ENCODE measurements around the gene SYCN.
"Not testable (repeated sequence)": the region's sequence is repeated elsewhere in the genome, so short reads cannot be mapped to it uniquely, and the experiment has no call there.

SYCN gene

GRCh38 chr19:39203372-39204341, at the start of gene SYCN:
Gene SYCN (minus strand): TSS chr19:39204263. CDS start chr19:39204254, 9 bp downstream.
- no peak for DNase-seq (ENCODE audit: low read depth)

- no peak for DNase-seq (ENCODE audit: low read depth)
Observed at GRCh38 chr19:39253374-39254149, 49.5 kb upstream of the SYCN start.

- no peak for DNase-seq (ENCODE audit: low read depth)
Observed at GRCh38 chr19:39252458-39252857, 48.4 kb upstream of the SYCN start.

- no peak for DNase-seq (ENCODE audit: low read depth)
Observed at GRCh38 chr19:39251846-39252245, 47.8 kb upstream of the SYCN start.

GRCh38 chr19:39251081-39251480, 47.0 kb upstream of the SYCN start:
- no peak for DNase-seq (ENCODE audit: low read depth)

- no peak for DNase-seq (ENCODE audit: low read depth)
Observed at GRCh38 chr19:39248806-39249205, 44.7 kb upstream of the SYCN start, which contains the start of gene IFNL4. Gene IFNL4 (minus strand): TSS chr19:39248856.

GRCh38 chr19:39247701-39248664, 43.9 kb upstream of the SYCN start:
- no peak for DNase-seq (ENCODE audit: low read depth)

- DNase-seq (ENCODE audit: low read depth): no peak
Observed at GRCh38 chr19:39246951-39247669, 43.0 kb upstream of the SYCN start.

GRCh38 chr19:39245166-39245565, 41.1 kb upstream of the SYCN start:
- DNase-seq (ENCODE audit: low read depth): not testable (repeated sequence)

- DNase-seq (ENCODE audit: low read depth): not testable (repeated sequence)
Observed at GRCh38 chr19:39244410-39245100, 40.5 kb upstream of the SYCN start, which contains the start of gene IFNL3. Gene IFNL3 (minus strand): TSS chr19:39245006. CDS start chr19:39244967, 39 bp downstream.

- DNase-seq (ENCODE audit: low read depth): not testable (repeated sequence)
Observed at GRCh38 chr19:39243741-39244140, 39.7 kb upstream of the SYCN start.

GRCh38 chr19:39240421-39240820, 36.4 kb upstream of the SYCN start:
- no peak for DNase-seq (ENCODE audit: low read depth)

- DNase-seq (ENCODE audit: low read depth): no peak
Observed at GRCh38 chr19:39238944-39239343, 34.9 kb upstream of the SYCN start.

GRCh38 chr19:39238209-39238608, 34.1 kb upstream of the SYCN start:
- DNase-seq (ENCODE audit: low read depth): no peak

- no peak for DNase-seq (ENCODE audit: low read depth)
Observed at GRCh38 chr19:39237200-39238184, 33.4 kb upstream of the SYCN start.

GRCh38 chr19:39236527-39236926, 32.5 kb upstream of the SYCN start:
- no peak for DNase-seq (ENCODE audit: low read depth)

- DNase-seq (ENCODE audit: low read depth): no peak
Observed at GRCh38 chr19:39232708-39233107, 28.6 kb upstream of the SYCN start.

- DNase-seq (ENCODE audit: low read depth): no peak
Observed at GRCh38 chr19:39230096-39230764, 26.2 kb upstream of the SYCN start.
